ENCODE measurements around the gene TBC1D2. TPM values are rescaled to one million over a fixed set of nuclear protein-coding genes. Genes with fewer than 3 reads are reported as not detected.
A peak's percentile ranks its signal among the peaks of the same experiment; 100 is the strongest.

TBC1D2 gene
- total RNA-seq, 4 donors from 2014 or later, result 29.9 to 61.8 (median 41.0) TPM

DNA sequence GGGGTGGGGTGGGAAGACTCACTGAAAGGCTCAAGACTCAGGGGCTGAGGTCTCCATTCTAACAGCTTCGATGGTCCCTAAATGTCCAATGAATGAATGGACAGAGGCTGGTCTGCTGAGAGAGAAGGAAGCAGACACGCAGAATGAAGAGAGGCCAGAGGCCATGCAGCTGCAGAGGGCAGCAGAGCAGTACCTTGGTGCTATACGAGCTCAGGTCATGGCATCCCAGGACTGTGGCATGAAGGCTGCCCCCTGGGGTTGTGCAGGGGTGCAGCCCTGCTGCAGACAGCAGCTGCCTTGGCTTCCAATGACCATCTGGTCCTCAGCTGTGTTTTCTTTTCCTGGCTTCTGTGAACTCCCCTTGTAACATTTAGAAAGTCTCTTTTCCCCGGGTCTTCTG is 47.8 kb downstream of the TBC1D2 start:
- 54 to 58% methylated on average over 4 of the region's 4 CpGs for WGBS, 2 donors
- no peaks in the 10 kb centered on the region for H3K9me3 ChIP-seq
- no peak overlapping the region for H3K4me3 ChIP-seq
- peaks cover 0 to 68% (median 5%) of the 10 kb centered on the region in 3 donors for H3K36me3 ChIP-seq
- no peaks in the 10 kb centered on the region for H3K27me3 ChIP-seq
- peaks cover 0 to 10% (median 0%) of the 10 kb centered on the region in 4 donors for H3K4me1 ChIP-seq
- DNase-seq (ENCODE audit: low spot score in 2 of 2), result no peak
- no peak overlapping the region for H3K27ac ChIP-seq
- TF ChIP-seq EP300 (IDR thresholded peaks at IDR 0.05) (no peak), POLR2A (IDR thresholded peaks at IDR 0.05) (no peak)
- TF ChIP-seq, protein P1, sequence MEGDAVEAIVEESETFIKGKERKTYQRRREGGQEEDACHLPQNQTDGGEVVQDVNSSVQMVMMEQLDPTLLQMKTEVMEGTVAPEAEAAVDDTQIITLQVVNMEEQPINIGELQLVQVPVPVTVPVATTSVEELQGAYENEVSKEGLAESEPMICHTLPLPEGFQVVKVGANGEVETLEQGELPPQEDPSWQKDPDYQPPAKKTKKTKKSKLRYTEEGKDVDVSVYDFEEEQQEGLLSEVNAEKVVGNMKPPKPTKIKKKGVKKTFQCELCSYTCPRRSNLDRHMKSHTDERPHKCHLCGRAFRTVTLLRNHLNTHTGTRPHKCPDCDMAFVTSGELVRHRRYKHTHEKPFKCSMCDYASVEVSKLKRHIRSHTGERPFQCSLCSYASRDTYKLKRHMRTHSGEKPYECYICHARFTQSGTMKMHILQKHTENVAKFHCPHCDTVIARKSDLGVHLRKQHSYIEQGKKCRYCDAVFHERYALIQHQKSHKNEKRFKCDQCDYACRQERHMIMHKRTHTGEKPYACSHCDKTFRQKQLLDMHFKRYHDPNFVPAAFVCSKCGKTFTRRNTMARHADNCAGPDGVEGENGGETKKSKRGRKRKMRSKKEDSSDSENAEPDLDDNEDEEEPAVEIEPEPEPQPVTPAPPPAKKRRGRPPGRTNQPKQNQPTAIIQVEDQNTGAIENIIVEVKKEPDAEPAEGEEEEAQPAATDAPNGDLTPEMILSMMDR (IDR thresholded peaks at IDR 0.05), result no peak

DNA sequence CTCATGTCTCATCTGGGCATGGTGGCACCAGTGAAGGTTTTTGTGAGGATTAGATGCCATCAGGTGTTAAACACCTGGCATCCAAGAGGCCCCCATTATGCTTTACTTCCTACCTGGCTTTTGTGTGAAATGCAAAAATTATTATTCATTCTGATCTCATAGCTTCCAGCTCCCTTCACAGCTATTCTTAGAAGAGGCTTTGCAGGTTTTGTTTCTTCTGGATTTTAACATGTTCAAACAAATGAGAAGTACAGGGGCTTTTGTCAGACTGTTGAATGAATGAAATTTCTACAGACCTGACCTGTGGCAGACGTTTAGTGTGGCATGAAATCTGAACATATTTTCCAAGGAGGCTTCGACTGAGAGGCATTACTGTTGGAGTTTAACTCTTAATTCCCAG is 48.7 kb downstream of the TBC1D2 start:
- H3K27me3 ChIP-seq, result no peaks in the 10 kb centered on the region
- DNase-seq (ENCODE audit: low spot score in 2 of 2), result no peak
- H3K27ac ChIP-seq, result peak overlapping the region in 1 of 4 donors; percentile 29
- 14 to 16% methylated on average over 2 of the region's 2 CpGs for WGBS, 2 donors
- H3K9me3 ChIP-seq, result no peaks in the 10 kb centered on the region
- peaks cover 0 to 10% (median 0%) of the 10 kb centered on the region in 4 donors for H3K4me1 ChIP-seq
- TF ChIP-seq EP300 (IDR thresholded peaks at IDR 0.05) (no peak), POLR2A (IDR thresholded peaks at IDR 0.05) (no peak)
- TF ChIP-seq, protein P1 (IDR thresholded peaks at IDR 0.05), result no peak
- peaks cover 0 to 67% (median 5%) of the 10 kb centered on the region in 3 donors for H3K36me3 ChIP-seq
- H3K4me3 ChIP-seq, result no peak overlapping the region

DNA sequence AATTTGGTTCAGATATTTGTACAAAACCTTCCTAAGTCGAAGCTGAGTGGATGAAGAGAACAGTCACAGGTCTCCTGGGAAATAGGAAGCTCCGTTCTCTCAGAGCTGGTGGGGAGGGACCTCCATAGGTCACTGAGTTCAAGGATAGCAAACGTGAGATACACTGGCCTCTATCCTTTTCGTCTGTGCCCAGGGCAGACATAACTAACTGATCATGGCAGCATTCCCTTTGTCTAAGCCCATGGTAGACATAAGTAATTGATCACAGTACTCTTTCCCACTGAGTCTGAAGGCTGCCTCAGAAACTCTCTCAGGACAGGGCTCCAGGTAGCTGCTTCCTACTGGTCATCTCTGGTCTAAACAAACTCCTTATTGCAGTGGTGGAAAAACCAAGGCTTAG is 50.8 kb downstream of the TBC1D2 start:
- H3K27ac ChIP-seq, result no peak overlapping the region
- H3K4me1 ChIP-seq, result peaks cover 0 to 10% (median 0%) of the 10 kb centered on the region in 4 donors
- H3K4me3 ChIP-seq, result no peak overlapping the region
- 59 to 70% methylated on average over 4 of the region's 4 CpGs for WGBS, 2 donors
- H3K9me3 ChIP-seq, result no peaks in the 10 kb centered on the region
- H3K36me3 ChIP-seq, result peaks cover 0 to 67% (median 5%) of the 10 kb centered on the region in 3 donors
- DNase-seq (ENCODE audit: low spot score in 2 of 2), result no peak
- H3K27me3 ChIP-seq, result no peaks in the 10 kb centered on the region
- TF ChIP-seq, protein P1 (IDR thresholded peaks at IDR 0.05), result no peak
- TF ChIP-seq EP300 (IDR thresholded peaks at IDR 0.05) (no peak), POLR2A (IDR thresholded peaks at IDR 0.05) (no peak)

DNA sequence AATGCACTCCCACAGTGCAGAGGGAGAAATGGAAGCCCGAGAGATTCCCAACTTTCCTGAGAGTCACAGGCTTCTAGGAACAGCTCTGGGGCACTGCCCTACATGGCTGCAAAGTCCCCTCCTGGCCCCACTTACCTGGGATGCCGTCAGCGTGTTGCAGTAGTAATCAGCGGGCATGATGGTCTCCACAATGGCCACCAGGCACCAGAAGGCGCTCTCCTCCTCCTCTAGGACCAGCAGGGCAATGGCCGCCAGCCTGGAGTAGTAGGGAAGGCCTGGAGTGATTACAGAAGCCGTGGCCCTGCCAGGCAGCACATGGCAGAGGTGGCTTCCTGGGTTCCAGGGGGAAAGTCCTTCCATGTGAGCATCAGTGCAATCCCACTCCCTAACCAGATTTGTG is 52.3 kb downstream of the TBC1D2 start:
- TF ChIP-seq POLR2A (IDR thresholded peaks at IDR 0.05), result no peak
- TF ChIP-seq EP300 (IDR thresholded peaks at IDR 0.05), result no peak
- TF ChIP-seq, protein P1 (IDR thresholded peaks at IDR 0.05), result no peak
- Histone ChIP-seq H3K36me3 (peaks cover 0 to 67% (median 5%) of the 10 kb centered on the region in 3 donors), H3K4me1 (peaks cover 0 to 10% (median 0%) of the 10 kb centered on the region in 4 donors), H3K9me3 (no peaks in the 10 kb centered on the region), H3K27ac (no peak overlapping the region), H3K4me3 (no peak overlapping the region), H3K27me3 (no peaks in the 10 kb centered on the region)
- DNase-seq (ENCODE audit: low spot score in 2 of 2), result no peak
- WGBS, 2 donors, result 81 to 89% methylated on average over 6 of the region's 7 CpGs

DNA sequence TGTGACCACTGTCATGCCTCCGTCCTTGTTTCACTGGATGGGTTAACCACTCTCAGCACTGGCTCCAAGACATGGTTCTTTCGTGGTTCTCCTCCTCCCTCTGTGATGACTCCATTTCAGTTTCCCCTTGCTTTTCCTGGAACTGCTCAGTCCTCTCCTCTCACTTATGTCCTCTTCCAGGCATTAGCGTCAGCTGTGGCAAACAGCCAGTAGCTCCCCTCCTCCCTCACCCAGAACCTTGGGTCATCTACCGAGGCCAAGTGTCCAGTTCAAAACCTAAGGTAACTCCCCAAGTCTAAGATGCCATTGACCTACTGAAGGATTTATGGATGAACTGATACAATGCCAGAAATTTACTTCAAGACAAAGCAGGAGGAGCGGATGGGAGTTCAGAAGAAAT is 53.2 kb downstream of the TBC1D2 start:
- WGBS, 2 donors, result 66 to 73% methylated on average over 5 of the region's 5 CpGs
- Histone ChIP-seq H3K4me1 (peaks cover 0 to 10% (median 0%) of the 10 kb centered on the region in 4 donors), H3K27me3 (no peaks in the 10 kb centered on the region), H3K4me3 (no peak overlapping the region), H3K27ac (peak overlapping the region in 2 of 4 donors; percentile 25 to 47), H3K36me3 (peaks cover 0 to 65% (median 5%) of the 10 kb centered on the region in 3 donors), H3K9me3 (no peaks in the 10 kb centered on the region)
- no peak for DNase-seq (ENCODE audit: low spot score in 2 of 2)
- TF ChIP-seq POLR2A (IDR thresholded peaks at IDR 0.05), result no peak
- TF ChIP-seq, protein P1 (IDR thresholded peaks at IDR 0.05), result no peak
- TF ChIP-seq EP300 (IDR thresholded peaks at IDR 0.05), result peak in 1 of 2 donors; percentile 11
